SK-N-SH (cell line): ENCODE results near the gene TUBGCP3. TPM values are rescaled to one million over a fixed set of nuclear protein-coding genes. Genes with fewer than 3 reads are reported as not detected.

Source experiments
- CTCF ChIA-PET: fragments of 300-600, 350-600 bp; formaldehyde crosslinking; extraction: SDS; loops from one replicate; lab custom pipeline; 2021; lab: Yijun Ruan, JAX
- POLR2A ChIA-PET: fragments of 350-600 bp; sonication (Branson Sonifier 250); formaldehyde crosslinking; extraction: SDS; loops from one replicate; lab custom pipeline; 2020; ENCODE audit warnings: antibody characterized with exemption, inconsistent platforms; lab: Yijun Ruan, JAX
- DNase-seq: peaks from one replicate; pipeline ENCODE4 v3.0.0; 2012
- H2AFZ ChIP-seq: fragments of 200-600 bp; sonication (generic); 2 replicates; pipeline ENCODE4 v1.8.1; 2016; ENCODE audit warnings: antibody characterized with exemption, mild to moderate bottlenecking, low read depth
- H3F3A ChIP-seq: fragments of 200-600 bp; sonication (generic); replicated peaks from 2 replicates; pipeline ENCODE3; 2016; ENCODE audit warnings: antibody characterized with exemption, mild to moderate bottlenecking; ENCODE audit not compliant: insufficient read depth
- H3K27ac ChIP-seq, 2 experiments: fragments of 200-500 bp in 1 of 2; fragments of 200-600 bp in 1 of 2; sonication (Bioruptor generic) in 1 of 2; sonication (generic), shearing (Covaris generic) in 1 of 2; 2 replicates each; pipeline versions ENCODE4 v1.5.1 to v1.6.1; 2014 to 2016; ENCODE audit warnings: low read depth in 2 of 2, inconsistent platforms in 1 of 2, low read length in 1 of 2, mild to moderate bottlenecking in 1 of 2, mixed read lengths in 1 of 2
- H3K27me3 ChIP-seq: fragments of 200-600 bp; sonication (generic), shearing (Covaris generic); 2 replicates; pipeline ENCODE4 v1.6.1; 2016; ENCODE audit warnings: mixed run types; ENCODE audit not compliant: insufficient read depth
- H3K36me3 ChIP-seq, 2 experiments: fragments of 200-500 bp in 1 of 2; fragments of 200-600 bp in 1 of 2; sonication (Bioruptor generic) in 1 of 2; sonication (generic) in 1 of 2; replicated peaks in 1 of 2; 2 replicates each; pipeline versions ENCODE3 to v1.5.1; 2014 to 2016; ENCODE audit warnings: low read length in 1 of 2, mild to moderate bottlenecking in 1 of 2; ENCODE audit not compliant: insufficient read depth in 2 of 2, control insufficient read depth in 1 of 2
- H3K4me1 ChIP-seq, 2 experiments: fragments of 200-500 bp in 1 of 2; fragments of 200-600 bp in 1 of 2; sonication (Bioruptor generic) in 1 of 2; sonication (generic), shearing (Covaris generic) in 1 of 2; 2 replicates each; pipeline versions ENCODE4 v1.5.1 to v1.6.1; 2014 to 2016; ENCODE audit warnings: low read depth in 1 of 2, low read length in 1 of 2, mixed run types in 1 of 2; ENCODE audit not compliant: insufficient read depth in 2 of 2, control insufficient read depth in 1 of 2
- H3K4me2 ChIP-seq: fragments of 200-600 bp; sonication (generic), shearing (Covaris generic); 2 replicates; pipeline ENCODE4 v1.6.1; 2017; ENCODE audit warnings: mixed run types
- H3K4me3 ChIP-seq, 2 experiments: fragments of 200-500 bp in 1 of 2; fragments of 200-600 bp in 1 of 2; sonication (Bioruptor generic) in 1 of 2; sonication (generic), shearing (Covaris generic) in 1 of 2; 2 replicates each; pipeline versions ENCODE4 v1.5.1 to v1.8.1; 2014 to 2016; ENCODE audit warnings: low read depth in 2 of 2, inconsistent platforms in 1 of 2, low read length in 1 of 2, mild to moderate bottlenecking in 1 of 2, mixed read lengths in 1 of 2, moderate library complexity in 1 of 2
- H3K79me2 ChIP-seq: fragments of 200-600 bp; sonication (generic); 2 replicates; pipeline ENCODE4 v1.8.1; 2017; ENCODE audit warnings: mild to moderate bottlenecking; ENCODE audit not compliant: insufficient read depth
- H3K9ac ChIP-seq: fragments of 200-600 bp; sonication (generic); 2 replicates; pipeline ENCODE4 v1.6.1; 2017; ENCODE audit warnings: mixed run types
- H3K9me2 ChIP-seq: fragments of 200-600 bp; sonication (generic); 2 replicates; pipeline ENCODE4 v1.6.1; 2017; ENCODE audit warnings: mixed run types
- H3K9me3 ChIP-seq: fragments of 200-600 bp; sonication (generic); 2 replicates; pipeline ENCODE4 v1.6.1; 2017; ENCODE audit warnings: mixed run types, mild to moderate bottlenecking, moderate library complexity
- H4K20me1 ChIP-seq: fragments of 200-600 bp; sonication (generic); 2 replicates; pipeline ENCODE4 v1.6.1; 2017; ENCODE audit warnings: mild to moderate bottlenecking, mixed run types; ENCODE audit not compliant: insufficient read depth
- CTCF ChIP-seq: fragments of 200-600 bp; sonication (generic); IDR thresholded peaks from 2 replicates; pipeline ENCODE4 v1.6.1; 2017; ENCODE audit warnings: antibody characterized with exemption, mild to moderate bottlenecking, moderate library complexity
- FOSL2 ChIP-seq: IDR thresholded peaks from 2 replicates; pipeline ENCODE4 v1.4.0; 2012; ENCODE audit warnings: low read depth, mild to moderate bottlenecking, moderate library complexity, borderline replicate concordance
- GABPA ChIP-seq: IDR thresholded peaks from 2 replicates; pipeline ENCODE4 v1.4.0; 2012; ENCODE audit warnings: low read depth, mild to moderate bottlenecking
- GATA2 ChIP-seq: sonication (generic); formaldehyde crosslinking; IDR thresholded peaks from 2 replicates; pipeline ENCODE4 v1.5.0; 2020; ENCODE audit warnings: mild to moderate bottlenecking, missing genetic modification reagents
- MEF2A ChIP-seq: IDR thresholded peaks from 2 replicates; pipeline ENCODE4 v1.4.0; 2012; ENCODE audit warnings: low read depth, borderline replicate concordance
- NFIC ChIP-seq: IDR thresholded peaks from 2 replicates; pipeline ENCODE4 v1.4.0; 2012; ENCODE audit warnings: borderline replicate concordance
- RCOR1 ChIP-seq: fragments of 150-350 bp; IDR thresholded peaks from 2 replicates; pipeline ENCODE4 v1.6.1; 2017; ENCODE audit warnings: antibody characterized with exemption, low read length
- RFX5 ChIP-seq: IDR thresholded peaks from 2 replicates; pipeline ENCODE4 v1.6.1; 2012; ENCODE audit warnings: mild to moderate bottlenecking, improper control_type of control experiment, low read length
- RXRA ChIP-seq: IDR thresholded peaks from 2 replicates; pipeline ENCODE4 v1.4.0; 2012; ENCODE audit warnings: low read depth, mild to moderate bottlenecking, borderline replicate concordance
- SIN3A ChIP-seq: IDR thresholded peaks from 2 replicates; pipeline ENCODE4 v1.6.1; 2012; ENCODE audit warnings: low read depth, mild to moderate bottlenecking, low read length, moderate library complexity, borderline replicate concordance
- TAF1 ChIP-seq: IDR thresholded peaks from 2 replicates; pipeline ENCODE4 v1.6.1; 2012; ENCODE audit warnings: low read depth, mild to moderate bottlenecking, low read length, moderate library complexity, borderline replicate concordance
- TCF12 ChIP-seq: IDR thresholded peaks from 2 replicates; pipeline ENCODE4 v1.4.0; 2012
- WGBS: methylation state at CpG from one replicate; pipeline ENCODE4 v1.1.6; 2017; ENCODE audit warnings: low lambda C conversion rate; 5-methylcytosine and 5-hydroxymethylcytosine counted together
- polyA plus RNA-seq, 3 experiments: library from polyadenylated mRNA; depleted of rRNA; stranded (reverse); fragments of >200 nt; gene quantifications; 2 replicates each; pipeline ENCODE4 v1.2.3, GENCODE V29; 2012

Gene TUBGCP3
- polyA plus RNA-seq, 1 of the 3 experiments (the other 2 are of a cell fraction) = 16.8 TPM

GRCh38 chr13:112618501-112618900 lies 30.5 kb upstream of the TUBGCP3 start (continued):
- no peak for TF ChIP-seq RCOR1
- no peak for TF ChIP-seq SIN3A
- no peak for TF ChIP-seq TAF1
- no peak for TF ChIP-seq CTCF
- no peak for TF ChIP-seq FOSL2

- TF ChIP-seq RFX5 (no peak), TAF1 (no peak), CTCF (no peak), GABPA (no peak), MEF2A (no peak), NFIC (no peak), GATA2 (no peak), RXRA (no peak), TCF12 (no peak)
- Histone ChIP-seq H3K4me3 (no peak overlapping the region), H3K9ac (no peak overlapping the region), H3K9me2 (no peaks in the 10 kb centered on the region), H3K27ac (no peak overlapping the region), H3K79me2 (no peaks in the 10 kb centered on the region), H3K4me1 (no peaks in the 10 kb centered on the region), H3K36me3 (no peaks in the 10 kb centered on the region), H4K20me1 (no peaks in the 10 kb centered on the region), H2AFZ (no peak overlapping the region), H3K9me3 (no peaks in the 10 kb centered on the region), H3K27me3 (peaks cover 11% of the 10 kb centered on the region; the same call in 1 of the 2 replicates), H3K4me2 (no peak overlapping the region), H3F3A (no peaks in the 10 kb centered on the region)
- POLR2A ChIA-PET = no interaction called here
- DNase-seq = no peak
- 46% methylated on average over 12 of the region's 18 CpGs for WGBS
- CTCF ChIA-PET = interaction anchor here (1.0 to 2.4 kb wide), 6 partner anchors 10 to 257 kb away, joined by 3 to 11 read pairs (median 6); no protein-coding TSS in a partner anchor
Measured at GRCh38 chr13:112617754-112618375, 29.9 kb upstream of the TUBGCP3 start.
